IPS DF 4.7 (cell line): ENCODE measurements around the gene ROCK1.
"Not testable (repeated sequence)": the region's sequence is repeated elsewhere in the genome, so short reads cannot be mapped to it uniquely, and the experiment has no call there.

ENCODE experiments used
- DNase-seq: peaks from one replicate; pipeline ENCODE4 v3.0.0-alpha.2; 2013; ENCODE audit warnings: low spot score; ENCODE audit errors: extremely low read depth

The ROCK1 gene

DNA sequence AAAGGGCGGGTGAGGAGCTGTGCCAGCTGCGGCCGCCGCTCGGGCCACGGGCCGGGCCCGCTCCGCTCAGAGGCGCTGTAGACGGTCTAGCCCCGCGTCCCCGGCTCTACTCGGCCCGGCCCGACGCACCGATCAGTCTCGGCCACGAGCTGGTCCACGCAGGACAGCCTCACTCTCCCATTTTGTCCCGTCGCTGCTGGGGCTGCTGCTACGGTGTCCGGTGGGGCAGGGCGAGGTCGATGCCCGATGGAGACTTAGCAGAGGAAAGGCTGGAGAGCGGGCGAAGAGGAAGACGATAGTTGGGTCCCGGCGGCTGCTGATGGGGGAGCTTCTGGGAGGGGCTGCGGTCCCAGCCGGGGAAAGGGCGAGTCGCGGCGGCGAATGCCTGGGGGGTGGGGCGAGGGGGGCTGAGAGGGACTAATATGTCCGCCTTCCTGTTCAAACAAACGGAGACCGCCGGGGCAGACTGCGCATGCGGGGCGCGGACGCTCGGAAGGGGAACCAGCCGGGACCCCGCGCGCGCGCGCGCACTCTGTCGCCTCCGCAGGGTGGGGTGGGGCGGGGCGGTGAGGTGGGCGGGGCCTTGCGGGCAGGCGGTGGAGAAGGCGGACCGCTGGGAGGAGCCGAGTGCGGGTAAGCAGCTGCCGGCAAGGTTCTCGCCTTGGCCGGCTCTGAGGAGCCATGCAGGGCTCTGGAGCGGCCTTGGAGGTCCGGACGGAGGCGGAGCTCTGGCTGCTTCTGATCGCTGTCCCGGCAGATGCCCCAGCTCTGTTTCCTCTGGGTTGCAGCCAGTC lies at the start of gene ROCK1:
ROCK1 (minus strand) TSS at position 468 of the 794 bp plus-strand sequence. CDS start 903 bp downstream, outside the sequence.
- peak; percentile 58 for DNase-seq

- no peak for DNase-seq
These were observed 43.8 kb upstream of the ROCK1 start for GRCh38 chr18:21155443-21155842.

DNA sequence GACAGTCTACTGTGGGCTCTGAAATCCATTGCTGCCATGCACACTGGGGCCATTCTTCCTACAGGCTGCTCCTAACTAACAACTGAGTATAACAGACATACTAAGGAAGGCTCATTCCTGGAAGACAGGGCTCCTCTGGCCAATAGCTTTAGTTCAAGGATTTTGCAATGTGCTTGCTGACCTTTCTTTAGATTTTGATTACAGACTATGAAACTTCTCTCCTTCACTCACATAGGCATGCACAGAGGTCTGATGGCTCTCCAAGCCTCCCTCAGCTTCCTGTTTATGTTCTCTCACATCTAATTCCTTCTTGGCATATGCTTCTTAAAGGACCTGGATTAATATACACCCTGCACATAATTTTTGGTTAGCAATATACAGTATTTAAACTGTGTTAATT lies 34.4 kb upstream of the ROCK1 start:
- no peak for DNase-seq

DNA sequence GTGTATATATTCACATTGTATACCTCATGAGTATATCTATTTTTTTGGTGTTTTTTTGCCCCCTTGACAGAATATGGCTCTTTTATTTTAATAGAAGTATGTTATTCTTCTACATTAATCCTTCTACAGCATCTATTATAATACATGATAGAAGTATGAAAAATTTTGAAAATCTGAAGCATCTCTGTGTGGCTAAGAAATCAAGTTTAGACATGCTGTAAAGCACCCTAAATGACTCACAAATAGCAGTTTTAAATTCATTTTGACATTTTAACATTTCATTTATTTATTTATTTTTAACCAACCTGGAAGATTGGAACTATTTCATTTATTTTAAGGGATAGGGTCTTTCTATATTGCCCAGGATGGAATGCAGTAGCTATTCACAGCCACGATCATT lies 33.8 kb upstream of the ROCK1 start:
- no peak for DNase-seq

GRCh38 chr18:21141668-21142422 lies 30.2 kb upstream of the ROCK1 start:
- DNase-seq: no peak

- not testable (repeated sequence) for DNase-seq
These were observed 26.3 kb upstream of the ROCK1 start for GRCh38 chr18:21137719-21138488.

DNA sequence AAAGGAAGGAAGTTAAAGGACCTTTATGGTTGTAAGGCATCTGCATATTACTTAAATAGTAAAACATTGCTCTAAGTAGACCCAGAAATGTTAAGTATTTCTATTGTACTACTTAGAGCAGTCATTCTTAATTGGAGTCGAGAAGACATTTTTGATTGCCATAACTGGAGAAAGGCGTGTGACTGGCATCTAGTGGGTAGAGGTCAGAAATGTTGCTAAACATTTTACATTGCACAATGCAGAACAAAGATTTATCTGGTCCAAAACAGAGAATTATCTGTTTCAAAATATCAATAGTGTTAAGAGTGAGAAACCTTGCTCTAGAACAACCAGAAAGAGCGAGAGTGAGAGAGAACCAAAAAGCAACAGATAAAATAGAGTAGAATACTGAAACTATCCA lies 23.3 kb upstream of the ROCK1 start:
- DNase-seq: no peak

DNA sequence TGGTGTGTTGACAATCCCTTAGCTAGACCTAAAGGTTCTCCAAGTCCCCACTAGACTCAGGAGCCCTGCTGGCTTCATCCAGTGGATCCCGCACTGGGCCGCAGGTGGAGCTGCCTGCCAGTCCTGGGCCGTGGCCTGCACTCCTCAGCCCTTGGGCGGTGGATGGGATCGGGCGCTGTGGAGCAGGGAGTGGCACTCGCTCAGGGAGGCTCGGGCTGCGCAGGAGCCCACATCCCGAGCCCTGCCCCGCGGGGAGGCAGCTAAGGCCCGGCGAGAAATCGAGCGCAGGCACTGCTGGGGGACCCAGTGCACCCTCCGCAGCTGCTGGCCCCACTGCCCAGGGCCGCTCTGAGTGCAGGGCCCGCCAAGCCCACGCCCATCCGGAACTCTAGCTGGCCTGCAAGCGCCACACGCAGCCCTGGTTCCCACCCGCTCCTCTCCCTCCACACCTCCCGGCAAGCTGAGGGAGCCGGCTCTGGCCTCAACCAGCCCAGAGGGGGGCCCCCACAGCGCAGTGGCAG lies 20.8 kb upstream of the ROCK1 start:
- DNase-seq: no peak

GRCh38 chr18:21131698-21132227 lies 20.1 kb upstream of the ROCK1 start:
- DNase-seq: no peak

DNA sequence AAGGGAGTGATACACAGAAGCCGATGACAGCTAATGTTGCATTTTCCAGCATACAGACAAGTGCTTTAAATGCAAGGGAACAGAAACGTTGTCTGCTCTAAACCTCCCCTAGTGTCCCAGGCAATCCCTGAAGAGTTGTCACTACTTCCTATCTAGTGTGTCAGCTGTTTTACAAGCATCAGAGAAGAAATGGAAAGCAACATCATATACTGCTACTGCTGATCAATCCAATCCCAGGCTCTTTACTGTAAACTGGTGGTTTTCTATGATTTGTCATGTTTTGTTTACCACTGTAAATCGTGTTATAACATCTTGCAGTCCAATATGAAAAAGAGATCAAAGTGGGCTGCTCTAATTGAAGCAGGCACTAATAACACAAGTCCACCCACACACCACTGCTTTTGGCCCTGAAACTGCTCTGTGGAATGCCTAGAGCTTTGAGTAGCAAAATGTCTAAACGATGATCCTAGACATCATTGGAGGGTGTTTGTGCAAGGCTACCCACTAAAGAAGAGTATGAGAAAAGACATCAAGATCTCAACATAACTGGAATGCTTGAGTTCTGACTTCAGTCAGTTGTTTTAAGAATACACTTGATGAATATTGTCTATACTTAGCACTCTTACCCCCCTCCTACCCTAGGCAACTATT lies 18.1 kb upstream of the ROCK1 start:
- no peak for DNase-seq

- DNase-seq: no peak
These were observed 11.8 kb upstream of the ROCK1 start for GRCh38 chr18:21123290-21123926.

- DNase-seq: no peak
These were observed 7.2 kb upstream of the ROCK1 start for GRCh38 chr18:21118806-21119205.

- no peak for DNase-seq
These were observed 6.0 kb upstream of the ROCK1 start for GRCh38 chr18:21117409-21118131.

GRCh38 chr18:21115519-21116411 lies 4.2 kb upstream of the ROCK1 start:
- no peak for DNase-seq

DNA sequence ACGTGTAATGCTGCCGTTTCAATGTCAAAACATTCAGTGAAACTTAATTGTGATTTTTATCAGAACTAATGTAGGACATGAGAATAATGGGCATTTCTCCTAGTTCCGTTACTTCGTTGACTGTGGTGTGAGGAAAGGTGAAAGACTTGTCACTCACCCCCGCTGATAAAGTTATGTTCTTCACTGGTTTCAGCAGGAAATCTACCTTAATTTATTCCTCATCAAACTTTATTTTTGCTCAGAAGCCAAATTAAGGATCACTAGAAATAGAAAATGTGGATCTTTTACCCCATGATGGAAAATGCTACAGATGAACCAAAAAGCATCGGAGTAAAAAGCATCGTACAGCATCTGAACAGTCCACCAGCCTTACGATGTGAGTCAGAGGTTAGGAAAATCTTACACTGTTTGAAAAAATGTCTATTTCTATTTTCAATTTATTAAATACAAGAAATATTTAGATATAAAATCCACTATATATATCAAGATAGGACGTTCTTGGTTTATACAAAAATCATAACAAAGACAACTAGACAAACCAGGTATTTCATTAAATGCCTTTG lies 1.0 kb upstream of the ROCK1 start:
- no peak for DNase-seq

- DNase-seq: no peak
These were observed 494 bp upstream of the ROCK1 start for GRCh38 chr18:21112140-21112473.

DNA sequence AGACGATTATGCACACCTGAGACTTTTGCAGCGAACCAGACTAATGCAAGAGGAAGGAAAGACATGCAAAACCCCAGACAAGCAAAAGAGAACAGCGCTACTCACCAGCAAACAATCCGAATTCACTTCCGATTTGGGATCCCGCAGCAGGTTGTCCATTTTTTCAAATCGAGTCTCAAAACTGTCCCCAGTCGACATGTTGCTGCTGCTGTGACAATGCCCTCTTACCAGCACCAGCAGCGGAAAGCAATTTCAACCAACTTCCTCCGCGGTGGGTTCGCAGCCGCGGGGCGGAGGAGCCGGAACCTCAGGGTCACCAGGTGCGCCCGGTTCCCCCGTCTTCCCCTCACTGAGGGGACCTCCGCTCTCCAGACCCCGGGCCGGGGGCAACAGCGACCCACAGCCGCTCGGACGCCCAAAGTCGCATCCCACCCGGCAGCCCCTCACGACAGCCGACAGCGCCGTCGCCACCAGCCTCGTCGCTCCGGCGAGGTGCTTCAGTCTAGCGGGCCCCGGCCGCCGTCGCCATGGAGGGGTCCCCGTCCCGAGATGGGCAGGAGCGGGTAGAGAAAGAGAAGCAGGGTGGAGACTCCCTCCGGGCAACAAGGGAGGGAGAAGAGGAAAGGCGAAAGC lies 784 bp downstream of the ROCK1 start:
- DNase-seq: no peak
